Measurements from ENCODE around the gene DDAH1. TPM values are rescaled to one million over a fixed set of nuclear protein-coding genes. Genes with fewer than 3 reads are reported as not detected.

The DDAH1 gene
- total and polyA plus RNA-seq, 9 donors: 29.6 to 51.2 (median 37.2) TPM

DNA sequence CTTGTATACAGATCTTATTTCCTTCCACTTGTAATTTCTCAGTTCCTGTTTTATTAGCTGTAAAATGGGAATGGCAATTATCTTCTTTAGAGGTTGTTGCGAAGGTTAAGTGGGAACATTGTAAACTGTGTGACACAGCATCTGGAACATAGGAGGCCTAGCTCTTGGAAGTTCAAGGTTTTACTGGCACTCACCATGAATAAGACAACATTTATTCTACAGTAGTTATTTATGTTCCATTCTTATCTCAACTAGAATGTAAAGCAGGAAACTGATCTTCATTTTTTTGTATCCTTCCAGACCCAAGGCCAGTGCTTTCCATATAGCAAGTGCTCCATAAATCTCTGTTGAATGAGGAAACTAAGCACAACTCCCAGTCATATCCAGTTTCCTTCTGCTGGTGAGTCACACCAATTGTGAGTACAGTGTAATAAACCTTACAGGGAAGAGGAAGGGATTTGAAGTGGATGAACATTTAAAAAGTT, 189.9 kb downstream of the DDAH1 start:
- Histone ChIP-seq H3K27ac (ENCODE audit: low read length) (peak overlapping the region; percentile 96), H3K36me3 (ENCODE audit: control insufficient read depth, insufficient read depth, low read length) (peaks cover 11% of the 10 kb centered on the region), H3K4me1 (ENCODE audit: control insufficient read depth, insufficient read depth, low read length) (peaks cover 5% of the 10 kb centered on the region), H3K4me3 (ENCODE audit: low read length) (peak overlapping the region; percentile 88), H3K9me3 (replicated peaks; ENCODE audit: control insufficient read depth, low read depth, low read length) (no peaks in the 10 kb centered on the region), H3K27me3 (ENCODE audit: control insufficient read depth, insufficient read depth, low read length) (no peaks in the 10 kb centered on the region)
- WGBS (ENCODE audit: insufficient coverage): no CpG with 5 or more reads among the region's 1 CpG
- DNase-seq: peak; percentile 63

DNA sequence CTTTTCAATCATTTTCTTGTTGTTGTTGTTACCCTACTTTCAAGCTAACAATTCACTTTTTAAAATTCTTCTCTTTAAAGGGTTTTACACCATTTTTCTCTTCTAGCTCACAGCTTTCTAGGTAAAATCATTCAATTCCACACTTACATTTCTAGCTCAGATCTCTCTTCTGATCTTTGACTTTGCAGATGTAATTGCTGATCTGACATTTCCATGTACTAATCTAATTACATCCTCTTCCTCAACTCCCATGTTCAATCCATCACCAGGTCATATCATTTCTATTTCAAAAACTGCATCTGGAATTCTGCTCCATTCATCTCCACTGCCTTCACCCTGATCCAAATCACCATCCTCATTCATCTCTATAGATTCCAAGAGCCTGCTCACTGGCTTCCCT, 191.6 kb downstream of the DDAH1 start:
- Histone ChIP-seq H3K27me3 (ENCODE audit: control insufficient read depth, insufficient read depth, low read length) (no peaks in the 10 kb centered on the region), H3K27ac (ENCODE audit: low read length) (no peak overlapping the region), H3K9me3 (replicated peaks; ENCODE audit: control insufficient read depth, low read depth, low read length) (no peaks in the 10 kb centered on the region), H3K4me3 (ENCODE audit: low read length) (no peak overlapping the region), H3K4me1 (ENCODE audit: control insufficient read depth, insufficient read depth, low read length) (peaks cover 5% of the 10 kb centered on the region), H3K36me3 (ENCODE audit: control insufficient read depth, insufficient read depth, low read length) (peaks cover 18% of the 10 kb centered on the region)
- DNase-seq: no peak

DNA sequence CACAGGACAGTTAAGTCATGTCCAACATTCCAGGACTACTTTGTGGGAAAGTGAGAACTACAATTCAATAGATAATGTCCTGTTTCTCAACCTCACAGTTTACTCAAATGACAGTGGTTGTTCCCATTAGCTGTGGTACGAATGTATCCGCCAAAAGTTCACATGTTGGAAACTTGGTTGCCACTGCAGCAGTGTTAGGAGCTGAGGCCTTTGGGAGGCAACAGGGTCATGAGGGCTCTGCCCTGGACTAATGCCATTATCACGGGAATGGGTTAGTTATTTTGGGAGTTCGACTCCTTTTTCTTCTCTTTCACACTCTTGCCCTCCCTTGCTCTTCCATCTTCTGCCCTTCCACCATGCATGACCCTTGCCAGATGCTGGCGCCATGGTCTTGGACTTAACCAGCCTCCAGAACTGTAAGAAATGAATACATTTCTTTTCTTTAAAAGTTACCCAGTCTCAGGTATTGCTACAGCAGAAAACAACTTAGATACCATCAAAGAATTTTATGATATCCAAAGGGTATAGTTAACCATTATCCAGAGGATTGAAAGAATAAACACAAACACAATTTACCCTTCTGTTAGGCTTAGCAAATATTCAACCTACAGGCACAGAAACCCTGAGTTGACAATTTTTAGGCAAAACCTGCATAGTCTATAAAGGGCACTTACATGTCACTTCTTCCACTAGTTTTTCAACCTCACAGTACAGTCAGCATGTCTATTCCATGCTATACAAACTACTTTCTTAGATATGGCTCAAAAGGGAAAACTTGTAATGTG, 196.0 kb downstream of the DDAH1 start:
- H3K27ac ChIP-seq (ENCODE audit: low read length): no peak overlapping the region
- peaks cover 27% of the 10 kb centered on the region for H3K36me3 ChIP-seq (ENCODE audit: control insufficient read depth, insufficient read depth, low read length)
- DNase-seq: no peak
- no peak overlapping the region for H3K4me3 ChIP-seq (ENCODE audit: low read length)
- H3K4me1 ChIP-seq (ENCODE audit: control insufficient read depth, insufficient read depth, low read length): no peaks in the 10 kb centered on the region
- H3K27me3 ChIP-seq (ENCODE audit: control insufficient read depth, insufficient read depth, low read length): no peaks in the 10 kb centered on the region
- no CpG with 5 or more reads among the region's 5 CpGs for whole genome bisulfite sequencing (ENCODE audit: insufficient coverage)
- no peaks in the 10 kb centered on the region for H3K9me3 ChIP-seq (replicated peaks; ENCODE audit: control insufficient read depth, low read depth, low read length)

Other genes starting within 250 kb of the DDAH1 start
- 21.5 TPM for gene C1orf52, start 205.5 kb downstream of the DDAH1 start, total RNA-seq
- gene C1orf52, start 205.5 kb downstream of the DDAH1 start, polyA plus RNA-seq (ENCODE audit: insufficient read depth in 1 of 8, insufficient read length in 8 of 8, low replicate concordance in 1 of 8): 10 to 100 TPM; 23.9 to 31.9 (median 26.1) TPM
- 14.0 TPM for gene BCL10, start 188.5 kb downstream of the DDAH1 start, total RNA-seq
- 10 to 100 TPM; 11.0 to 19.3 (median 13.2) TPM for gene BCL10, start 188.5 kb downstream of the DDAH1 start, polyA plus RNA-seq (ENCODE audit: insufficient read depth in 1 of 8, insufficient read length in 8 of 8, low replicate concordance in 1 of 8)
- gene CCN1, start 115.6 kb upstream of the DDAH1 start, total RNA-seq: 14.2 TPM
- 100 to 1,000 TPM in 1 of 8 donors, 10 to 100 TPM in 7; 37.6 to 152 (median 64.6) TPM for gene CCN1, start 115.6 kb upstream of the DDAH1 start, polyA plus RNA-seq (ENCODE audit: insufficient read depth in 1 of 8, insufficient read length in 8 of 8, low replicate concordance in 1 of 8)
- gene ZNHIT6, start 243.3 kb upstream of the DDAH1 start, total RNA-seq: 12.0 TPM
- 10 to 100 TPM; 14.0 to 23.6 (median 19.4) TPM for gene ZNHIT6, start 243.3 kb upstream of the DDAH1 start, polyA plus RNA-seq (ENCODE audit: insufficient read depth in 1 of 8, insufficient read length in 8 of 8, low replicate concordance in 1 of 8)

Measured in muscle of leg (tissue), 11 donors.